IMR-90 (cell line): Measurements from ENCODE around the gene NIPAL3. TPM values are rescaled to one million over a fixed set of nuclear protein-coding genes. Genes with fewer than 3 reads are reported as not detected.

ENCODE experiments used
- ATAC-seq: fragments of 200-7000 bp; cut with Tn5 transposase; 2 replicates; pipeline ENCODE4 v1.9.1; 2020; ENCODE audit warnings: low read depth, mild to moderate bottlenecking, moderate library complexity
- BruUV-seq: library from RNA; stranded (reverse); fragments of 400-500 nt; replicated peaks from 2 replicates; lab custom pipeline; 2021; lab: Mats Ljungman, UMichigan
- CTCF ChIA-PET: fragments of 300-600 bp; formaldehyde crosslinking; extraction: SDS; loops from one replicate; lab custom pipeline; 2021; ENCODE audit warnings: antibody characterized with exemption; lab: Yijun Ruan, JAX
- POLR2A ChIA-PET: fragments of 300-600 bp; sonication (Branson Sonifier 250); formaldehyde crosslinking; loops from one replicate; lab custom pipeline; 2022; ENCODE audit warnings: antibody characterized with exemption; ENCODE audit not compliant: unreplicated experiment; lab: Charles Lee
- DNase-seq: peaks from one replicate; pipeline ENCODE4 v3.0.0; 2013
- H2AFZ ChIP-seq: replicated peaks from 2 replicates; pipeline ENCODE3; 2013; ENCODE audit warnings: low read length, mild to moderate bottlenecking; ENCODE audit not compliant: poor library complexity
- H2AK5ac ChIP-seq: 2 replicates; pipeline ENCODE4 v1.6.1; 2013; ENCODE audit warnings: low read depth, low read length, inconsistent platforms
- H2AK9ac ChIP-seq: replicated peaks from 2 replicates; pipeline ENCODE3; 2013; ENCODE audit warnings: mild to moderate bottlenecking, low read depth, low read length, moderate library complexity; ENCODE audit not compliant: poor library complexity
- H2BK120ac ChIP-seq: 2 replicates; pipeline ENCODE4 v1.6.1; 2013; ENCODE audit warnings: low read depth, low read length, inconsistent platforms
- H2BK15ac ChIP-seq: 3 replicates; pipeline ENCODE4 v1.6.1; 2013; ENCODE audit warnings: low read depth, low read length, inconsistent platforms
- H2BK20ac ChIP-seq: 2 replicates; pipeline ENCODE4 v1.6.1; 2013; ENCODE audit warnings: low read depth, mild to moderate bottlenecking, inconsistent platforms, low read length, moderate library complexity
- H2BK5ac ChIP-seq: 2 replicates; pipeline ENCODE4 v1.6.1; 2013; ENCODE audit warnings: mild to moderate bottlenecking, low read depth, low read length, inconsistent platforms; ENCODE audit not compliant: poor library complexity, severe bottlenecking
- H3K14ac ChIP-seq: replicated peaks from 2 replicates; pipeline ENCODE4 v1.6.1; 2013; ENCODE audit warnings: low read depth, low read length, inconsistent platforms
- H3K18ac ChIP-seq: 2 replicates; pipeline ENCODE4 v1.6.1; 2013; ENCODE audit warnings: low read depth, low read length, control low read depth
- H3K23ac ChIP-seq: 2 replicates; pipeline ENCODE4 v1.6.1; 2013; ENCODE audit warnings: low read depth, low read length, inconsistent platforms
- H3K27ac ChIP-seq: 2 replicates; pipeline ENCODE4 v1.5.1; 2013; ENCODE audit warnings: mild to moderate bottlenecking, control low read depth, low read length; ENCODE audit not compliant: insufficient read depth
- H3K27me3 ChIP-seq: 2 replicates; pipeline ENCODE4 v1.6.1; 2013; ENCODE audit warnings: low read length; ENCODE audit not compliant: control insufficient read depth, insufficient read depth
- H3K36me3 ChIP-seq: 2 replicates; pipeline ENCODE4 v1.6.1; 2013; ENCODE audit warnings: low read length, mixed read lengths; ENCODE audit not compliant: control insufficient read depth, insufficient read depth
- H3K4ac ChIP-seq: 2 replicates; pipeline ENCODE4 v1.6.1; 2013; ENCODE audit warnings: low read depth, low read length, inconsistent platforms
- H3K4me1 ChIP-seq: 2 replicates; pipeline ENCODE4 v1.6.1; 2013; ENCODE audit warnings: low read length, mixed read lengths; ENCODE audit not compliant: control insufficient read depth, insufficient read depth
- H3K4me2 ChIP-seq: 2 replicates; pipeline ENCODE4 v1.6.1; 2013; ENCODE audit warnings: low read depth, mild to moderate bottlenecking, control low read depth, low read length, moderate library complexity
- H3K4me3 ChIP-seq: 2 replicates; pipeline ENCODE4 v1.5.1; 2013; ENCODE audit warnings: low read depth, mild to moderate bottlenecking, control low read depth, low read length, moderate library complexity; ENCODE audit not compliant: insufficient read depth
- H3K56ac ChIP-seq: 2 replicates; pipeline ENCODE4 v1.6.1; 2013; ENCODE audit warnings: low read length, inconsistent platforms; ENCODE audit not compliant: insufficient read depth; ENCODE audit errors: extremely low read depth
- H3K79me1 ChIP-seq, 2 experiments: 2 replicates each; pipeline ENCODE4 v1.6.1; 2013; ENCODE audit warnings: low read length in 2 of 2, inconsistent platforms in 1 of 2, low read depth in 1 of 2
- H3K9ac ChIP-seq: 2 replicates; pipeline ENCODE4 v1.6.1; 2013; ENCODE audit warnings: low read depth, low read length, control low read depth
- H3K9me1 ChIP-seq: 2 replicates; pipeline ENCODE4 v1.6.1; 2013; ENCODE audit warnings: low read length, inconsistent platforms; ENCODE audit not compliant: insufficient read depth
- H3K9me3 ChIP-seq: 2 replicates; pipeline ENCODE4 v1.6.1; 2013; ENCODE audit warnings: low read length; ENCODE audit not compliant: control insufficient read depth, insufficient read depth
- H4K20me1 ChIP-seq: 2 replicates; pipeline ENCODE4 v1.6.1; 2013; ENCODE audit warnings: low read length, inconsistent platforms; ENCODE audit not compliant: insufficient read depth
- H4K5ac ChIP-seq: 2 replicates; pipeline ENCODE4 v1.6.1; 2013; ENCODE audit warnings: mild to moderate bottlenecking, low read depth, low read length, control low read depth
- H4K8ac ChIP-seq, 2 experiments: 2 replicates each; pipeline ENCODE4 v1.6.1; 2013; ENCODE audit warnings: low read depth in 2 of 2, low read length in 2 of 2, control low read depth in 1 of 2, inconsistent platforms in 1 of 2
- H4K91ac ChIP-seq: 2 replicates; pipeline ENCODE4 v1.6.1; 2013; ENCODE audit warnings: low read depth, low read length, inconsistent platforms; ENCODE audit not compliant: insufficient read depth
- ELK1 ChIP-seq: fragments of 150-350 bp; IDR thresholded peaks from 2 replicates; pipeline ENCODE4 v1.6.1; 2016; ENCODE audit warnings: low read depth, mild to moderate bottlenecking, low read length, moderate library complexity, borderline replicate concordance
- MAFK ChIP-seq: IDR thresholded peaks from 2 replicates; pipeline ENCODE4 v1.6.1; 2012; ENCODE audit warnings: low read depth, low read length, improper control_type of control experiment
- POLR2A ChIP-seq: IDR thresholded peaks from 2 replicates; pipeline ENCODE4 v1.6.1; 2012; ENCODE audit warnings: mild to moderate bottlenecking, low read depth, low read length
- whole genome bisulfite sequencing, 2 experiments: methylation state at CpG; one replicate each; pipeline versions ENCODE4 v1.1.5 to v1.1.7; 2013; ENCODE audit warnings: missing lambda C conversion rate in 2 of 2; ENCODE audit not compliant: insufficient read length in 1 of 2; ENCODE audit errors: extremely low coverage in 2 of 2; 5-methylcytosine and 5-hydroxymethylcytosine counted together
- dilution Hi-C: fragments of 300-500 bp; cut with HindIII; formaldehyde crosslinking; loops from one replicate; pipeline ENCODE4 v1.14.3; 2018; ENCODE audit warnings: low sequenced_read_pairs; ENCODE audit not compliant: unreplicated experiment
- in situ Hi-C: fragments of 300-500 bp; cut with MboI; formaldehyde crosslinking; loops from 3 replicates; pipeline ENCODE4 v1.14.3; 2019; ENCODE audit warnings: low sequenced_read_pairs, inconsistent platforms, mixed read lengths
- intact Hi-C: fragments of 100-400 bp; cut with micrococcal nuclease; formaldehyde crosslinking; loops from 2 replicates; pipeline ENCODE4 v1.10.0; 2022
- polyA plus RNA-seq, 3 experiments: library from polyadenylated mRNA; depleted of rRNA; stranded (reverse); fragments of >200 nt; gene quantifications; 2 replicates each; pipeline ENCODE4 v1.2.3, GENCODE V29; 2012; ENCODE audit warnings: low replicate concordance in 1 of 3
- total RNA-seq: library from RNA; depleted of rRNA; stranded (reverse); fragments of >200 nt; gene quantifications from 2 replicates; pipeline ENCODE4 v1.2.3, GENCODE V29; 2012

NIPAL3 gene
- total and polyA plus RNA-seq, 2 of the 4 experiments (the other 2 are of a cell fraction), result 55.0 to 123 TPM

- Histone ChIP-seq H2BK5ac (no peak overlapping the region), H3K56ac (no peak overlapping the region), H3K36me3 (no peaks in the 10 kb centered on the region), H2AK9ac (no peak overlapping the region), H3K9me3 (no peaks in the 10 kb centered on the region), H4K20me1 (peaks cover 4% of the 10 kb centered on the region; the same call in 1 of the 2 replicates), H3K27ac (no peak overlapping the region), H4K91ac (no peak overlapping the region), H4K8ac (no peak overlapping the region), H3K27me3 (no peaks in the 10 kb centered on the region), H3K18ac (no peak overlapping the region), H2AK5ac (no peak overlapping the region), H3K79me1 (peaks cover 0 to 12% of the 10 kb centered on the region in 2 experiments; a peak in 1 of 4 replicates), H3K4me1 (peaks cover 12% of the 10 kb centered on the region), H3K23ac (no peak overlapping the region), H3K4me3 (no peak overlapping the region), H2BK20ac (no peak overlapping the region), H3K4ac (no peak overlapping the region), H2AFZ (no peak overlapping the region), H2BK15ac (no peak overlapping the region), H3K9me1 (peaks cover 19% of the 10 kb centered on the region), H4K5ac (no peak overlapping the region), H2BK120ac (no peak overlapping the region), H3K14ac (no peak overlapping the region), H3K9ac (no peak overlapping the region), H3K4me2 (no peak overlapping the region)
- no peak for ATAC-seq
- CTCF ChIA-PET, result interaction anchor here (0.9 to 4.6 kb wide), 4 partner anchors 7 to 187 kb away, joined by 3 to 18 read pairs (median 5); no protein-coding TSS in a partner anchor
- intact Hi-C loops (loop anchor here (10.0 kb wide), 1 partner anchor 91 kb away; no protein-coding TSS in a partner anchor), dilution Hi-C loops (no loop called here), in situ Hi-C loops (no loop called here)
- no TSS peak for BruUV-seq
- TF ChIP-seq POLR2A (no peak), MAFK (no peak), ELK1 (no peak)
- DNase-seq, result no peak
- POLR2A ChIA-PET, result no interaction called here
- WGBS, 2 experiments, result 43% methylated on average over 4 of the region's 9 CpGs; no CpG with 5 or more reads in 1 of the 2 experiments
Observed at GRCh38 chr1:24386241-24386640, 29.4 kb upstream of the NIPAL3 start.
